Right lobe of liver (tissue), 4 donors: ENCODE measurements around the gene DDX31.

Experiments
- POLR2A ChIP-seq: fragments of 450-650 bp; IDR thresholded peaks from one replicate; pipeline ENCODE4 v1.6.1; 2017; ENCODE audit warnings: antibody characterized with exemption, mild to moderate bottlenecking
- TF ChIP-seq, protein P1 (sequence below), 4 donors: fragments of 200-600 bp in 3 of 4; fragments of 450-650 bp in 1 of 4; IDR thresholded peaks; one replicate each; pipeline versions ENCODE4 v1.5.1 to v1.8.0; 2016 to 2022; ENCODE audit warnings: antibody characterized with exemption in 4 of 4, mild to moderate bottlenecking in 2 of 4
- donor health status: DM: no; HTN: no; CAD: no.
- donor health status: DM: no; HTN: no; CAD: no.
- donor health status: DM: no; HTN: yes; CAD: no.

DNA sequence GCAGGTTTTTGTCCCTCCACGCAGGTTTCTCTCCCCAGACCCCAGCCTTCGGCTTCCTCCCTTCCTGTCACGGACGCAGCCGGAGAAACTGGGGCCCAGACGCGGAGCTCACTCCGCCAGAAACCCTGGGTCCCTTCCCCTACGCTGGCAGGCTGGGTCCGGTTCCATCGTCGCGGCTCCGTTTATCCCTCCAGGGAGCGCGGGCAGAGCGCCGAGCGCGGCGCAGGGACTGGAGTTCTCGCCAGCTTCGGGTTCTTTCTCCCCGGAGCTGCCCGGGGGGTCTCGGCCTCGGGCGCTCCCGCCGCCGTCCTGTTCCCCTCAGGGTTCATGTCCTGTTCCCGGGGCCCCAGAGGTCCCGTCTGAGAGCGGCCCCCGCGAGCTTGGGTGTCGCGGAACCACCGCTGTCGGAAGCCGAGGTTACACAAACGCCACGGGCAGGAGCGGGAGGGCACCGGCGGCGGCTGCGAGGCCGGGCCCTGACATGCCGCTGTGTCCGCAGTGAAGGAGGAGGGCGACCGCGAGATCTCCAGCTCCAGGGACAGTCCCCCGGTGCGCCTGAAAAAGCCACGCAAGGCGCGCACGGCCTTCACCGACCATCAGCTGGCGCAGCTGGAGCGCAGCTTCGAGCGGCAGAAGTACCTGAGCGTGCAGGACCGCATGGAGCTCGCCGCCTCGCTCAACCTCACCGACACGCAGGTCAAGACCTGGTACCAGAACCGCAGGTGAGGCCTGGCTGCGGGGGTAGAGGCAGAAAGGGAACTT lies 82.8 kb downstream of the DDX31 start:
- no peak for TF ChIP-seq POLR2A
- TF ChIP-seq, protein P1, sequence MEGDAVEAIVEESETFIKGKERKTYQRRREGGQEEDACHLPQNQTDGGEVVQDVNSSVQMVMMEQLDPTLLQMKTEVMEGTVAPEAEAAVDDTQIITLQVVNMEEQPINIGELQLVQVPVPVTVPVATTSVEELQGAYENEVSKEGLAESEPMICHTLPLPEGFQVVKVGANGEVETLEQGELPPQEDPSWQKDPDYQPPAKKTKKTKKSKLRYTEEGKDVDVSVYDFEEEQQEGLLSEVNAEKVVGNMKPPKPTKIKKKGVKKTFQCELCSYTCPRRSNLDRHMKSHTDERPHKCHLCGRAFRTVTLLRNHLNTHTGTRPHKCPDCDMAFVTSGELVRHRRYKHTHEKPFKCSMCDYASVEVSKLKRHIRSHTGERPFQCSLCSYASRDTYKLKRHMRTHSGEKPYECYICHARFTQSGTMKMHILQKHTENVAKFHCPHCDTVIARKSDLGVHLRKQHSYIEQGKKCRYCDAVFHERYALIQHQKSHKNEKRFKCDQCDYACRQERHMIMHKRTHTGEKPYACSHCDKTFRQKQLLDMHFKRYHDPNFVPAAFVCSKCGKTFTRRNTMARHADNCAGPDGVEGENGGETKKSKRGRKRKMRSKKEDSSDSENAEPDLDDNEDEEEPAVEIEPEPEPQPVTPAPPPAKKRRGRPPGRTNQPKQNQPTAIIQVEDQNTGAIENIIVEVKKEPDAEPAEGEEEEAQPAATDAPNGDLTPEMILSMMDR (IDR thresholded peaks at IDR 0.05) = no peak
